T47D (cell line): Measurements from ENCODE around the gene COL6A2.

ENCODE experiments used
- DNase-seq, 2 experiments: peaks; one replicate each; pipeline versions ENCODE4 v3.0.0 to v3.0.0-alpha.2; 2011 to 2012; ENCODE audit warnings: low read depth in 1 of 2, low spot score in 1 of 2
- JUND ChIP-seq: IDR thresholded peaks from 2 replicates; pipeline ENCODE4 v1.6.1; 2012; ENCODE audit warnings: low read depth
- in situ Hi-C: cut with HindIII; loops from 2 replicates; pipeline ENCODE4 v1.10.0; 2016; ENCODE audit warnings: low sequenced_read_pairs, low pct_unique_long_range_greater_than_20kb

COL6A2 gene

GRCh38 chr21:46087641-46088040 is 10.3 kb upstream of the COL6A2 start:
- in situ Hi-C loops, result no loop called here
- no peak for DNase-seq
- TF ChIP-seq JUND, result no peak

GRCh38 chr21:46088189-46088588 is 9.7 kb upstream of the COL6A2 start:
- no peak for DNase-seq
- TF ChIP-seq JUND, result no peak
- in situ Hi-C loops, result no loop called here

- DNase-seq, result no peak
- TF ChIP-seq JUND, result no peak
- in situ Hi-C loops, result no loop called here
These were observed 8.6 kb upstream of the COL6A2 start for GRCh38 chr21:46089285-46089684.

GRCh38 chr21:46091118-46091517 is 6.8 kb upstream of the COL6A2 start:
- no peak for TF ChIP-seq JUND

GRCh38 chr21:46091631-46092025 is 6.3 kb upstream of the COL6A2 start:
- no peak for TF ChIP-seq JUND
- no peak for DNase-seq
- in situ Hi-C loops, result no loop called here

More at GRCh38 chr21:46091118-46091517, 6.8 kb upstream of the COL6A2 start:
- no peak for DNase-seq
- in situ Hi-C loops, result no loop called here

- in situ Hi-C loops, result no loop called here
- no peak for TF ChIP-seq JUND
- no peak for DNase-seq
These were observed 5.7 kb upstream of the COL6A2 start for GRCh38 chr21:46092026-46092764.

- in situ Hi-C loops, result no loop called here
- no peak for DNase-seq
- no peak for TF ChIP-seq JUND
These were observed 4.9 kb upstream of the COL6A2 start for GRCh38 chr21:46092811-46093667.

GRCh38 chr21:46093668-46094400 is 4.1 kb upstream of the COL6A2 start:
- in situ Hi-C loops, result no loop called here
- no peak for DNase-seq
- TF ChIP-seq JUND, result no peak

GRCh38 chr21:46094401-46095082 is 3.4 kb upstream of the COL6A2 start:
- TF ChIP-seq JUND, result no peak
- in situ Hi-C loops, result no loop called here
- DNase-seq, result no peak

GRCh38 chr21:46095083-46095719 is 2.7 kb upstream of the COL6A2 start:
- TF ChIP-seq JUND, result no peak
- DNase-seq, result no peak
- in situ Hi-C loops, result no loop called here

- DNase-seq, result no peak
- in situ Hi-C loops, result no loop called here
- no peak for TF ChIP-seq JUND
These were observed 1.9 kb upstream of the COL6A2 start for GRCh38 chr21:46095814-46096595.
